Calu3 (cell line): ENCODE measurements around the gene ZG16B. TPM values are rescaled to one million over a fixed set of nuclear protein-coding genes. Genes with fewer than 3 reads are reported as not detected.
A peak's percentile ranks its signal among the peaks of the same experiment; 100 is the strongest.

Experiments
- BruUV-seq: library from RNA; stranded (reverse); fragments of 400-500 nt; replicated peaks from 2 replicates; lab custom pipeline; 2021; lab: Mats Ljungman, UMichigan
- CTCF ChIA-PET: fragments of 300-600 bp; sonication (Branson Sonifier 250); formaldehyde crosslinking; loops from one replicate; lab custom pipeline; 2022; ENCODE audit warnings: antibody characterized with exemption; lab: Charles Lee
- DNase-seq: peaks from one replicate; pipeline ENCODE4 v3.0.0; 2022
- H3K27ac Mint-ChIP-seq: one replicate; pipeline ENCODE4 v1.8.0; 2022; ENCODE audit warnings: mixed read lengths; ENCODE audit not compliant: unreplicated experiment
- H3K27me3 Mint-ChIP-seq: one replicate; pipeline ENCODE4 v1.8.0; 2022; ENCODE audit warnings: mixed read lengths; ENCODE audit not compliant: unreplicated experiment
- H3K36me3 Mint-ChIP-seq: one replicate; pipeline ENCODE4 v1.8.0; 2022; ENCODE audit warnings: mild to moderate bottlenecking, moderate library complexity, mixed read lengths; ENCODE audit not compliant: insufficient read depth, unreplicated experiment
- H3K4me1 Mint-ChIP-seq: one replicate; pipeline ENCODE4 v1.8.0; 2022; ENCODE audit warnings: mild to moderate bottlenecking, low read depth, mixed read lengths; ENCODE audit not compliant: unreplicated experiment
- H3K4me3 Mint-ChIP-seq: one replicate; pipeline ENCODE4 v1.8.0; 2022; ENCODE audit warnings: mild to moderate bottlenecking, low read depth, moderate library complexity, mixed read lengths; ENCODE audit not compliant: unreplicated experiment
- H3K9me3 Mint-ChIP-seq: one replicate; pipeline ENCODE4 v1.8.0; 2022; ENCODE audit warnings: low read depth, mixed read lengths; ENCODE audit not compliant: unreplicated experiment
- CTCF ChIP-seq: fragments of 200-600 bp; IDR thresholded peaks from one replicate; pipeline ENCODE4 v1.8.0; 2022; ENCODE audit warnings: antibody characterized with exemption; ENCODE audit not compliant: unreplicated experiment
- intact Hi-C: fragments of 100-400 bp; cut with micrococcal nuclease; formaldehyde crosslinking; loops from one replicate; pipeline ENCODE4 v1.10.0; 2022; ENCODE audit not compliant: unreplicated experiment
- total RNA-seq: library from RNA; stranded (reverse); gene quantifications from 2 replicates; pipeline ENCODE4 v1.2.3, GENCODE V29; 2022

ZG16B gene
- total RNA-seq, 1 experiment from 2014 or later, result 10.3 TPM

GRCh38 chr16:2866431-2866830 lies 36.3 kb downstream of the ZG16B start:
- H3K4me3 Mint-ChIP-seq, result no peak overlapping the region
- no peaks in the 10 kb centered on the region for H3K9me3 Mint-ChIP-seq
- CTCF ChIA-PET, result no interaction called here
- no peak overlapping the region for H3K27ac Mint-ChIP-seq
- BruUV-seq, result no TSS peak
- peaks cover 14% of the 10 kb centered on the region for H3K36me3 Mint-ChIP-seq
- H3K4me1 Mint-ChIP-seq, result no peaks in the 10 kb centered on the region
- no peak for TF ChIP-seq CTCF
- DNase-seq, result no peak
- H3K27me3 Mint-ChIP-seq, result no peaks in the 10 kb centered on the region
- intact Hi-C loops, result no loop called here

DNA sequence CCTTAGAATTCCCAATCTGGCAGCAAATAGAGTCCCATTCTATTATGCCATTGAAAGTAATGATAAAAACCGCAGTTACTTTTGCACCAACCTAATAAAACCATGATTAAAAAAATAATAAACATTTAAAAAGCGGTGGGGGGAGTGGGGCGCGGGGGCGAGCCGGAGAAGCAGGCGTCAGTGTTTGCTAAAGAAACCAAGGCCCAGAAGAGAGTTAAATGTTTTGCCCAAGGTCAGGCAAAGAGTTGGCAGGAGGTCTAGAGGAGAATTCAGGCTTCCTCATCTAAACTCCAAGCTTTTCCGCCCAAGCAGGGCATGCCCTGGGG lies 37.5 kb downstream of the ZG16B start:
- CTCF ChIA-PET, result interaction anchor here (0.7 to 2.0 kb wide), 11 partner anchors 9 to 91 kb away, joined by 3 to 64 read pairs (median 3); partner anchors contain the start of genes FLYWCH2 and PRSS22
- intact Hi-C loops, result no loop called here
- BruUV-seq, result TSS peak; percentile 97
- TF ChIP-seq CTCF, result no peak
- DNase-seq, result no peak
- H3K27me3 Mint-ChIP-seq, result no peaks in the 10 kb centered on the region
- H3K36me3 Mint-ChIP-seq, result peaks cover 14% of the 10 kb centered on the region
- no peaks in the 10 kb centered on the region for H3K4me1 Mint-ChIP-seq
- H3K4me3 Mint-ChIP-seq, result peak overlapping the region; percentile 88
- peak overlapping the region; percentile 83 for H3K27ac Mint-ChIP-seq
- H3K9me3 Mint-ChIP-seq, result no peaks in the 10 kb centered on the region

GRCh38 chr16:2867987-2868789 lies 38.1 kb downstream of the ZG16B start:
- CTCF ChIA-PET, result interaction anchor here (0.7 to 2.0 kb wide), 11 partner anchors 10 to 92 kb away, joined by 3 to 64 read pairs (median 3); partner anchors contain the start of genes FLYWCH2 and PRSS22
- BruUV-seq, result TSS peak; percentile 99
- peaks cover 14% of the 10 kb centered on the region for H3K36me3 Mint-ChIP-seq
- peak overlapping the region; percentile 83 for H3K27ac Mint-ChIP-seq
- no peaks in the 10 kb centered on the region for H3K4me1 Mint-ChIP-seq
- H3K27me3 Mint-ChIP-seq, result no peaks in the 10 kb centered on the region
- intact Hi-C loops, result loop anchor here (1.0 kb wide), 1 partner anchor 29 kb away; no protein-coding TSS in a partner anchor
- H3K4me3 Mint-ChIP-seq, result peak overlapping the region; percentile 88
- peak; percentile 97 for TF ChIP-seq CTCF
- DNase-seq, result peak; percentile 99
- no peaks in the 10 kb centered on the region for H3K9me3 Mint-ChIP-seq

GRCh38 chr16:2871926-2872325 lies 41.8 kb downstream of the ZG16B start:
- no peak for TF ChIP-seq CTCF
- no peaks in the 10 kb centered on the region for H3K9me3 Mint-ChIP-seq
- H3K27me3 Mint-ChIP-seq, result no peaks in the 10 kb centered on the region
- intact Hi-C loops, result no loop called here
- peaks cover 10% of the 10 kb centered on the region for H3K36me3 Mint-ChIP-seq
- no peaks in the 10 kb centered on the region for H3K4me1 Mint-ChIP-seq
- no TSS peak for BruUV-seq
- no peak overlapping the region for H3K4me3 Mint-ChIP-seq
- DNase-seq, result no peak
- H3K27ac Mint-ChIP-seq, result no peak overlapping the region
- CTCF ChIA-PET, result no interaction called here
